HG02588 (cell line): ENCODE measurements around the gene UBE2V1.
"Not testable (repeated sequence)": the region's sequence is repeated elsewhere in the genome, so short reads cannot be mapped to it uniquely, and the experiment has no call there.

Experiments used
- ATAC-seq: cut with Tn5 transposase; IDR thresholded peaks from one replicate; pipeline ENCODE4 v1.9.1; 2021; ENCODE audit warnings: mild to moderate bottlenecking, moderate library complexity; ENCODE audit not compliant: unreplicated experiment

UBE2V1 gene

DNA sequence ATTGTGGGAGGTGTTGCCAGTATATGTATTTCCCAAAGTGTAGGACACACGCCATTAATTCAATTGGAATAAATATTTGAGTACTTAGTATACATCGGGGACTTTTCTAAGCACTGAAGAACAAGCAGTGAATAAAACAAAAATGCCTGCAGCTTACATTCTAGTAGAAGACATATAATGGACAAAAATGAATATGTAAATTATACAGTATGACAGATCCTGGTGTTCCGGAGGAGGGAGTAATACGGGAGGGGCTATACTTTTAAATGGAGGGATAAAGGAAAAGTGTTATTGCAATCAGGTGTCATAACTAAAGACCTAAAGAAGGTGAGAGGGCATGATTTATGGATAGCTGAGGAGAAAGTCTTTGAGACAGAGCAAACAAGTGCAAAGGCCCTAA is 15.1 kb downstream of the UBE2V1 start:
- ATAC-seq: no peak

DNA sequence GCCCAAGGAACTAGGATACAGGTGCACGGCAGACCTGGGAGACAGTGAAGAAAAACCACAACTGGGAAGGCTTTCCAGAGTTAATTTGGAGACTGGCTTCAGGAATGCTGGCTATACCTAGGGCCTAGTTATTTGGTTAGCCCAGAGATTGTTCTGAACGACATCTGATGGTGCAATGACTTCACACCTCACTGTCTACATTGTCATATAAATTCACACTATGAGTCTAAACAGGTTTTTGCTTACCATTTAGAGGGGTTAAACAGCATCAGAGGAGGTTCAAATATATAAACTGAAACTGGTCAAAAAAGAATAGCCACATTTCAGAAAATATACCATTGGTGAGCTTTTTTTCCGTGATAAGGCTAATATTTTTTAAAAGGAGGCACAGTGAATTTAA is 16.7 kb downstream of the UBE2V1 start:
- no peak for ATAC-seq

DNA sequence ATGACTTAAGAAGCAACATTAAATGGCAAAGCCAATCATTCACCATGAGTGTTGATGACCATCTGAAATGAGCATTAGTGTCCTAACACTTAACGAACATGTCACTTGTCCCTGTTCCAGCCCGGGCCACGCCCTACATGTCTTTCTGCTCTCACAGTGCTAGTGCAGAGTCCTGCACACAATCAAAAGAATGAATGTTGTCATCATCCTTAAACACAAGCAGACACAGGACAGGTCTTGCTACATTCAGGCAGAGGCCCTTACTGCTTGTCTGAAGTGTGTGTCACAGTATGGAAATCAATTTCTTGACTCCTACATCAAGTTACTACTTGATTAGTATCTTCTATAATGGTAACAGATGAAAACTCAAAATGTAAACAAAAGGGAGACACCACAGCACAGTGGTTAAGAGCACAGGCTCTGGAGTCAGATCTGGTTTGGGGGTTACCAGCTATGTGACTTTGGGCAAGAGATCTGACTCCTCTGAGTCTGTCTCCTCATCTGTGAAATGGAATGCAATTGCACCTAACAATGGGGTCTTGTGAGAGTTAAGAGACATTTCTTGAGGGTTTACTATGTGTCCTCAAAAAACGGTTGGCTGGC is 17.4 kb downstream of the UBE2V1 start:
- ATAC-seq: no peak

DNA sequence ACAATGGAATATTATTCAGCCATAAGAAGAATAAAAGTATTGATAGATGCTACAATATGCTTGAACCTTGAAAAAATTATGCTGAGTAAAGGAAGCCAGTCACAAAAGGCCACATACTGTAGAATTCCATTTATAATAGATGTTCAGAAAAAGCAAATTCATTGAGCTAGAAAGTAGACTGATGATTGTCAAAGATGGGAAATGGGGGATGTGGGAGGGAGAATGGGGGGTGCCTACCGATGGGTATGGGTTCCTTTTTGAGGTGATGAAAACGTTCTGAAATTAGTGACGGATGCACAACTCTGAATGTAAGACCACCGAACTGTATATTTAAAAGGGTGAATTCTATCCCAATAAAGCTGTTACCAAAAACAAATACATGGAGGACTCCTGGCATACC is 18.4 kb downstream of the UBE2V1 start:
- ATAC-seq: no peak

DNA sequence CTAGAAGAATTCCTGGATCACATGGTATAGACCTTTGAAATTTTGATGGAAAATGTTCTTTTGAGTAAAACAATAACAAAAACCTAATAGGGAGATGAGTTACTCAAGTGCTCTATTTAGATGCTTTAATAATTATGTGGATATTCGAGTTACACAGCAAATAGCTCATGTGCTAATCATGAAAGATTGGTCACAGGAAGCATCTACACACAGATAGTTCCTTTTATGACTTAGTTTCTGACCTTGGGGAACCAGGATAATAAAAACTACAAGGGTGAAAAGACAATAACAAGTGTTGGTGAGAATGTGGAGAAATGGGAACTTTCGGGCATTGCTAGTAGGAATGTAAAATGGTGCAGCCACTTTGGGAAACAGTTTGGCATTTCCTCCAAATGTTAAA is 19.7 kb downstream of the UBE2V1 start:
- ATAC-seq: no peak

DNA sequence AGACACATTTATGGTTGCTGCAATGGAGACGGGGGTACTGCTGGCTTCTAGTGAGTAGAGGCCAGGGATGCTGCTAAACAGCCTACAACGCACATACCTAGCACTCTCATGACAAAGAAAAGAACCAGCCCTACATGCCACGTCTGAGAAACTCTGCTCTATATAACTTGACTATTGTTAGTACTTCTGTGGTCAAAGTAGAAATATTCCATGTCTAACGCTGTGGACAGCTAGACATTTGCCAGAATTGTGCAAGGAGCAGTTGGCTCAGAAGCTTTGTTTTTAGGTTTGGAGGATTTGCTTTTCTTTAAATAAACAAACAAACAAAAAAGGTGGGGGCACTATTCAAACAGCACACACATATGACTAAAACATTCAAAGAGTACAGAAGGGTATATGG is 20.5 kb downstream of the UBE2V1 start:
- ATAC-seq: no peak

DNA sequence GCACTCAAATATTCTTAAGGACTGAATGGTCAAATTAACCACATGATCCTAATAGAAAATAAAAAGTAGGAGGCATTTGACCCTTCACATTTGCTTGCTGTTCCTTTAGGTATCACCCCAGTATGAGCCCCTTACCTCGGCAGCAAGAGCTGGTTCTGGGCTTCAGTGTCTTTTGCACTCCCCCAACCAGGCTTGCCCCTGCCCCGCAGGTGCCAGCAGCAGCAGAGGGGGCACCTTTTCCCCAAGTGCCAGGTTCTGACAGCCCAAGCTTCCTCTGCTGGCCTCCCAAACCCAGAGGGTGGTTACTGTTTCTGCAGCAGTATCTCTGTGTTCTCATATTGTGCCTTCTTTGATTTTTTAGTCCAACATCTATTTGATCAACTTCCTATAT is 23.2 kb downstream of the UBE2V1 start:
- ATAC-seq: no peak

DNA sequence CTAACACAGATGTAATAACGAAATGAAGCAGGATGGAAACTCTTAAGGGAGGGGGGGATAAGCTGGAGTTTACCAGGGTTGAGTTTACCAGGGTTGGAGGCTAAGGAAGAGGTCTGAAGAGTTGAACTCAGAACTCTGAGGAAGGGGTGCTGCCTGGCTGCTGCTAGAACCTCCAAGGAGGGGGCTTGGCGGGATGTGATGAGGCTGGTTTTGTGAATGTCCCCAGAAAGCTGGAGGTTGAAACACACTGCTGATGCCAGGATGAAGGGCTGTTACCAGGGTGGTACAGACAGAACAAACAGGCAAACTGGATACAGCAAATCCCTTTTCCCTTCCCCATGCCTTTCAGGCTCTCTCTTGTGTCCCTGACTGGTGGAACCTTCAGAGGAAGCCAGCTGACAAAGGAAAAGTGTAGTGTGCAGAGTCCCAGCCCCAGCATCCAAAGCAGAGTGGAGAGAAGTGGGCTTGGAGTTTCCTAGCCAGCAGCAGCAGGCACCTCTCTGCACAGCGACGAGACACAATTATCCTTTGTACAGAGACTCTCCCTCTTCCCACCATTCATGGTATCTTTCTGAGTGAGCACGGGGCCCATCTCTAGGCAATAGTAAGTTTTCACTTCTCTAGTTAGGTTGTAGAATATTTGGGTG is 23.7 kb downstream of the UBE2V1 start:
- no peak for ATAC-seq

DNA sequence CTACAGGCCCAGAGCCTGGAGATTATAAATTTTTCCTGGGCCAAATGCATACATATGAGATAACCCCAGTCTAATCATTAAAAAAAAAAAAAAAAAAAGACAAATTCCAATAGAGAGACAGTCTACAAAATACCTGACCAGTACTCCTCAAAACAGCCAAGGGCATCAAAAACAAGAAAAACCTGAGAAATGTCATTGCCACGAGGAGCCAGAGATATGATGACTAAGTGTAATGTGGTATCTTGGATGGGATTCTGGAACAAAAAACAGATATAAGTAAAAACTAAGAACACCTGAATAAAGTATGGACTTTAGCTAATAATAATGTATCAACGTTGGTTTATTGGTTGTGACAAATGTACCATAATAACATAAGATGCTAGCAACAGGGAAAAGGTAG is 24.9 kb downstream of the UBE2V1 start:
- ATAC-seq: no peak

DNA sequence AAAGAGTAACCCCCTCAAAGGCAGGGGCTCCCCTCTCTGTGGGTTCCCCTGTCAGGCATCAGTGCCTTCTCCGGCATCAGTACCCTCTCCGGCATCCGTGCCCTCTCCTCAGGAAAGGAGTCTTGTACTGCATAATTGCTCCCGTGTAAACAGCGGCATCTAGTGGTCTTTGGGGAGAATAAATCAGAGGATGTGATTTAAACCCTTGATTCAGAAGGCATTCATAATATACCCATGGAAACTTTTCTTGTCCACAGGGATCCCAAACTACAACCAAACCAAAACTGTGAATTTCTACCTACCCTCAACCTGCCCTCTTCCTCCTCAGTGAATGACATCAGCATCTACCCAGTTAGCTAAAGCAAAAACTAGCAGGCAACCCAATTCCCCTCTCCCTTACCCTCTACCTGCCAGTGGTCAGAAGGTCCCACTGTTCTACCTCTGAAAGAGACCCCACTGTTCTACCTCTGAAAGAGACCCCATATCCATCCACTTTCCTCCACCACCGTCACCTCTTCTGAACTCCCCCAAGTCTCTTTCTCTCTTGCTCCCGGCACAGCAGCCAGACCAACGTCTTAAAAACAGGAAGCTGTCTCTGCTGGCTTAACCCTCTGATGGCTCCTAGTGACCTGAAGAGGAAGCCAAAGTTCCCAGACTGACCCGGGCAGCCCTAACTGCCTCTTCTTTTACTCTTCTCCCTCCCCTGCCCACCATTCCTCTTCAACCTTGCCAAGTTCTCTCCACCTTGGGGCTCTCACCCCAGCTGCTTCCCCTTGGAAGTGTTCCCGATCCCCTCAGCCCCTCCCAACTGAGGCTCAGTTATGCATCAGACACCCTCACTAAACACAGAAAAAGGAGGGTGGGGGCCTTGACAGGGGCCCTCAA is 27.2 kb downstream of the UBE2V1 start:
- ATAC-seq: no peak

DNA sequence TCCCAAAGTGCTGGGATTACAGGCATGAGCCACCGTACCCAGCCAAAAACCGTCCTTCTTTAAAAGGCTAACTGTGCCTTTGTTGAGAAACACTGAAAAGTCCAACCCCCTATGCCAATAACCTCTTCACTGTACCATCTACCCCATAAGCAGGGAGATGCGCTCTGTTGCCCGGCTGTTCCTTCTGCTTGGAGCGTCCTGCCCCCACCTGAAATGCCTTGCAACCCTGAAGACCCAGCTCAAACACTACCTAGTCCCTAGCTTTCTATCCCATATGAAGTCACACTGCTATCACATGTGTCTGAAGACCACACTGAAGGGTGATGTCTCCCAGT is 27.8 kb downstream of the UBE2V1 start:
- no peak for ATAC-seq

DNA sequence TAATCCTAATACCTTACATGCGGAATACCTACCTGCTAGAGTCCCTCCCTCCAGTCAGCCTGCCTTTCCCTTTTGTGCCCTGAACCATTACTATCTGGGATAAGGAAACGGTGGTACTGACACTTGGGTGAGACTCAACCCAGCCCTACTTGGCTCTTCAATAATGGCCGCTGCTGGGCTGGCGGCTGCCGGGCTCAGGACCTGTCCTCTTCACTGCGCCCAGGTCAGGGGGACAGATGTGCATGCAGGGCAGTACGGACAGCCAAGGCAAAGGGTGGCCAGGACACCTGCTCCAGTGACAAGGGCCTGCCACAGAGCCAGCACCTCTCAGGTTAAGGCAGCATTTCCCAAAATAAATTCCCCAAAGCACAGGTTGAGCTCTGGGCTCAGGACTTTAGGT is 29.9 kb downstream of the UBE2V1 start:
- no peak for ATAC-seq

DNA sequence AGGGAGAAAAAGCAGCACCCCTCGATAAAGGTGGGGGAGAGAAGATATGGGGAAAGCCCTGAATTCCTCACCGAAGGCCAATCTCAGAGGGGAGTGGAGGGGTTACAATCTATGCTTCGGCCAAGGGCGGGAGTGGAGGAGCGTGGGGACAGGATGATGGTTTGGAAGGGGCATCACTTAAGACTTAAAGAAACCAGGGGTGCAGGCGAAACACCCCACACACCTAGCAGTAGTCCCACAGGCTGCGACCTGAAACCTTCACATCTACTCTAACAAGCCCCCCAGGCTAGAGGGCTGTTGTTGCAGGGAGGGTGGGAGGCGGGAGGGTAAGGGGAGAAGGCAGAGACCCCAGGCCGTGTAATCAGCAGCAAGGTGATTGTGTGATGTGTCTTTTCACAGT is 30.9 kb downstream of the UBE2V1 start:
- ATAC-seq: not testable (repeated sequence)

DNA sequence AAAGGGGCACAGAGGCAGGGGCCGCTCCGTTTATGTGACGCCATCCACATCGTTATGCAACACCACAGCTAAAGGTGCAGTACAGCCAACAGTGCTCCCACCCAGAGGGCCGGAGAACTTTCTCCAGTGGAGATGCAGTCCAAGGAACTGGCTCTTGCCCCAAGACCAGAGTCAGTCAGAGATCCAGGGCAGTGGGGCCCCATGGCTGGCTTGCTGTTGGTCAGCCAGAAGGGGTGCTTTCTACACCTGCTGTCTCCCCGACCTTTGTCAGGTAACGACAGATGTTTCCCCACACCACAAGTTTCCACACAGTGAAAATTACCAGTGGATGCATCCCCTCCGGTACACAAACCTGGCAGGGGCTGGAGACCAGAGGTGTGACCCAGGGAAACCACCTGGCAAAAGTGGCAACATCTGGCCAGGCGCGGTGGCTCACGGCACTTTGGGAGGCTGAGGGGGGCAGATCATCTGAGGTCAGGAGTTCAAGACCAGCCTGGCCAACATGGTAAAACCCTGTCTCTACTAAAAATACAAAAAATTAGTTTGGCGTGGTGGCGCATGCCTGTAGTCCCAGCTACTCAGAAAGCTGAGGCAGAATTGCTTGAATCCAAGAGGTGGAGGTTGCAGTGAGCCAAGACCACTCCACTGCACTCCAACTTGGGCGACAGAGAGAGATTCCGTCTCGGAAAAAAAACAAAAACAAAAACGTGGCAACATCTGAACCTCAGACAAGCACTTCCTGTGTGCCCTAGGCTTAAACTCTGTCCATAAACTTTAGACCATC is 34.9 kb downstream of the UBE2V1 start:
- no peak for ATAC-seq

DNA sequence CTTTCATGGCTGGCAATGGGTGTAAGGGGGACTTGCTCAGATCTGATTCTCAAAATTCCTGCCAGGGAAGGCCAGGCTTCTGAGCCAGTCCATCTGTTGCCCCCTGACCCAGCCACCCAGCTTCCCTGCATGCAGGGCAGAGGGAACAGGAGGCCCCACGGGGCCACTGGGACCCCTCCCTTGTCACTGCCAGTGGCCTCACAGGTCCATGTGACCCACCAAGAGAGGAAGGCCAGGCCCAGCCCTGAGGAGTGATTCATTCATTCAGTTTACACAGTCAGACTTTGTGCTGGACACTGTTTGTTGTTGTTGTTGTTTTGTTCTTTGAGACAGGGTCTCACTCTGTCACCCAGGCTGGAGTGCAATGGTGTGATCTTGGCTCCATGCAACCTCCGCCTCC is 39.5 kb downstream of the UBE2V1 start:
- no peak for ATAC-seq

DNA sequence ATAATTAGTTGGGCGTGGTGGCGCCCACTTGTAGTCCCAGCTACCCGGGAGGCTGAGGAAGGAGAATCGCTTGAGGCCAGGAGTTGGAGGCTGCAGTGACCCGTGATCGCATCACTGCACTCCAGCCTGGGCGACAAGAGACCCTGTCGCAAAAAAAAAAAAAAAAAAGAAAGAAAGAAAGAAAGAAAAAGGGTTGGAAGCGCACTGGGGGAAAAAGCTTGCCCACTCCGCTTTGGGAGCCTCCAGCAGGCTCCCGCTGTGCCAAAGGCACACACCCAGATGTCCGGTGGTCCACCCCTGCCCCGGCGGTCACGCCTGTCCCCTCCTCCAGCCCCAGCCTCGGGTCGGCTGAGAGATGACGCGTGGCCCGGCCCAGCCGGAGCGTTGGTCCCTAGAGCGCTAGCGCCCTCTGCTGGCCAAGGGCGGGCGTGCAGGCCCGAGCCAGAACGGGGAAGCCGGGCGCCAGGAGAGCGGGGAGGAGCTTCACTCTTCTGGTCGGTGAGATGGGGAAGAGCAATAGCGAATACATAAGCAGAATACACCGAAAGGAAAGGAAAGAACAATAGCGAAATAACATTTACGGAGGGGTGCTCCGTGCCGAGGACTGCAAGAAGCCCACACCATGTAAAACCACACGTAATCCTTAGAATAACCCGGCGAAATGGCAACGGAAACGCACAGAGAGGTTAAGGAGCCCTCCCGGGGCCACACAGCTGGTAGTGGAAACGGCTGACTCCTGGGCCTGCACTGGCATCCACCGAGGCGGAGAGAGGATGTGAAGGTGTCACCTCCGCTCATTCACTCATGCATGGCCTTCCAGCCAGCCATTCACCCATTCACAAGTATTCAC is 41.7 kb downstream of the UBE2V1 start:
- ATAC-seq: peak; percentile 92

DNA sequence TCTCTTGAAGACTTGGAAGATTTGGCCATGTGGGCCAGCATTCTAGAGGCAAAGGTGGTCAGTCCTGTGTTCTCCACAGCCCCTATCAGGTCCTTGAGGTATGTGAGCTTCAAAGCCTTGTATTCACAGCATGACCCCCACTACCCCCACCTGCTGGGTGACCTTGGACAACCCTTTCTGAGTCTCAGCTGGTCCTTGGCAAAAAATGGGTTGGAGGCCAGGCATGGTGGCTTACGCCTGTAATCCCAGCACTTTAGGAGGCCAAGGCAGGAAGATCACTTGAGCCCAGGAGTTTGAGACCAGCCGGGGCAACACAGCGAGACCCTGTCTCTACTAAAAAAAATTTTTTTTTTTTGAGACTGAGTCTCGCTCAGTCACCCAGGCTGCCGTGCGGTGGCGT is 42.6 kb downstream of the UBE2V1 start:
- no peak for ATAC-seq

DNA sequence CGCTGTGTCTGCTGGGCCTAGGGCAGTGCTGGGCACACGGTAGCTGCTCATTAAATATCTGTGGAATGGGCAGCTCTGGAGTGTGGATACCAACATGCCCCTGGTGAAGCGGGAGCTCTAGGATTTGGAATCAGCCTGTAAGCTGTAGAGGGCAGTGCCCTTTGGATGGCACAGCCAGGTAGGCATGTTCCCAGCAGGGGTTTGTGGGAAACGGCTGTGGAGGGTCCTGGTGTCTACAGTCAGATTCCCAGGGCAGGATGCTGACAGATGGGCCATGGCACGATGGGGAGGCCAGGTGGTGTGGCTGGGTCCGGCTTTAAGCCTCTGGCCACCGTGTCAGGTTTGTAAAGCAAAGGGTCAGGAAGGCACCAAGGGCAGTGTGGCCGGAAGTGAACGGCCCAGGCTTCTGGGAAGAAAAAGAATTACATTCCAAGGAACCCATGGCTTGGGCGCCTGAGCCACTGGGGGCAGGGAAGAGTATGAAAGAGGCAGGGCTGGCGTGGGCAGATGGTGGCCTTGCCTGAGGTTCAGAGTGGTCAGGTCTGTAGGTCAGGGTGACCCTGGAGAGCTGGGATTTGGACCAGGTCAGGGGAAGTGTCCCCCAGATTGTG is 44.8 kb downstream of the UBE2V1 start:
- ATAC-seq: no peak

DNA sequence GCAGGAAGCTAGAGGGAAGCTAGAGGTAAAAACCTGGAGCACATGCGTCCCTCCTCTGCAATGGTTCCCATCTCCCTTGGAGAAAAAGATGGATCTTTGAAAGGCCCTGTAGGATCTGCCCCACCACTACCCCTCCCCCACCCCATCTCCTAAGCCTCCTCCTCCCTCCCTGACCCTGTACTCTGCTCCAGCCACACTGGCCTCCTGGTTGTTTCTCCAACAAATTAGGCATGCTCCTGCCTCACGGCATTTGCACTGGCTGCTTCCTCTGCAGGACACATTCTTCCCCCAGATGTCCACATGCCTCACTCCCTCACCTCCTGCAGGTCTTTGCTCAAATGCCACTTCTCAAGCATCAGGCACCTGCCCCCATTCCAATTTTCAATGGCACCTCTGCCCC is 45.5 kb downstream of the UBE2V1 start:
- ATAC-seq: no peak

DNA sequence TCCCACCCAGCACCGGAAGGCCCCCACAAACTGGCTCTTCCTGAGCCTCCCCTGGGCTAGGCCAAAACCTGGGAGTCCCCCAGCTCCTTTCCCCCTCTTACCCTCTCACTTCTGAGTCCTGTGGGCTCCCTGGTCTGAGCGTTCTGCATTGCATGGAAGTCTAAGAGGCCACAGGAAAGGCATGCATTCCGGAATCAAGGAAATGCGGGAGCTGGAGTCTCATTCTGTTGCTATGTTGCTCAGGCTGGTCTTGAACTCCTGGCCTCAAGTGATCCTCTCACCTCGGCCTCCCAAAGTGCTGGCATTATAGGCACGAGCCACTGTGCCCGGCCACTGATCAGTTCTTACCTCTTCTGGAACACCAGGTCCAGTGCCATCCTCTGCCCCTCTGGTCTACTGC is 45.9 kb downstream of the UBE2V1 start:
- no peak for ATAC-seq
